Vagina (tissue), 2 donors: ENCODE data around the gene CD6. TPM values are rescaled to one million over a fixed set of nuclear protein-coding genes. Genes with fewer than 3 reads are reported as not detected.

Source experiments
- DNase-seq, 2 donors: peaks; one replicate each; pipeline ENCODE4 v3.0.0-alpha.2; 2017; ENCODE audit errors: extremely low spot score in 2 of 2
- H3K27ac ChIP-seq: fragments of 200-600 bp; sonication (generic); one replicate; pipeline ENCODE4 v1.5.1; 2019
- H3K27me3 ChIP-seq: fragments of 200-600 bp; sonication (generic); one replicate; pipeline ENCODE4 v1.5.1; 2019
- H3K36me3 ChIP-seq, 2 donors: fragments of 200-600 bp; sonication (generic); one replicate each; pipeline ENCODE4 v1.5.1; 2017 to 2019
- H3K4me1 ChIP-seq: fragments of 200-600 bp; sonication (generic); one replicate; pipeline ENCODE4 v1.5.1; 2019
- H3K4me3 ChIP-seq, 2 donors: fragments of 200-600 bp; sonication (generic); 1 replicate in 1 of 2; 2 replicates in 1 of 2; pipeline ENCODE4 v1.5.1; 2016 to 2019
- H3K9me3 ChIP-seq: fragments of 200-600 bp; sonication (generic); one replicate; pipeline ENCODE4 v1.5.1; 2019
- CTCF ChIP-seq, 3 experiments: fragments of 450-650 bp in 2 of 3; fragments of 200-600 bp in 1 of 3; sonication (generic) in 1 of 3; IDR thresholded peaks; one replicate each; pipeline ENCODE4 v1.5.1; 2017 to 2019; ENCODE audit warnings: antibody characterized with exemption in 3 of 3, mild to moderate bottlenecking in 2 of 3, moderate library complexity in 2 of 3
- POLR2A ChIP-seq, 2 donors: fragments of 450-650 bp; IDR thresholded peaks; one replicate each; pipeline ENCODE4 v1.6.1; 2017; ENCODE audit warnings: antibody characterized with exemption in 2 of 2, mild to moderate bottlenecking in 2 of 2, moderate library complexity in 2 of 2
- POLR2AphosphoS5 ChIP-seq, 2 donors: sonication (generic); formaldehyde crosslinking; IDR thresholded peaks; one replicate each; pipeline ENCODE4 v1.9.0; 2017; ENCODE audit warnings: antibody characterized with exemption in 2 of 2, mild to moderate bottlenecking in 2 of 2, low read depth in 1 of 2; ENCODE audit not compliant: insufficient read depth in 1 of 2
- intact Hi-C: fragments of 100-400 bp; cut with DNase I; formaldehyde crosslinking; loops from one replicate; pipeline ENCODE4 v1.15.1; 2023
- total RNA-seq: library from RNA; depleted of rRNA; stranded (reverse); fragments of >200 nt; gene quantifications from one replicate; pipeline ENCODE4 v1.2.3, GENCODE V29; 2016

CD6 gene
- total RNA-seq: 3.9 TPM

GRCh38 chr11:60971520-60971919 is at the start of gene CD6:
Gene CD6, plus strand, starts transcription at chr11:60971680. Its CDS starts 186 bp downstream, at chr11:60971866.
- DNase-seq: no peak
- Histone ChIP-seq H3K36me3 (no peaks in the 10 kb centered on the region), H3K4me1 (no peaks in the 10 kb centered on the region), H3K4me3 (peak within 1 kb of the TSS; percentile 22 to 26), H3K9me3 (no peaks in the 10 kb centered on the region), H3K27ac (no peak within 1 kb of the TSS), H3K27me3 (no peaks in the 10 kb centered on the region)
- TF ChIP-seq POLR2AphosphoS5 (IDR thresholded peaks at IDR 0.05; ENCODE audit: insufficient read depth in 1 of 2, low read depth in 1 of 2) (no peak), CTCF (IDR thresholded peaks at IDR 0.05) (no peak), POLR2A (IDR thresholded peaks at IDR 0.05) (no peak)
- intact Hi-C loops: no loop called here

GRCh38 chr11:60921777-60922335 is 49.6 kb upstream of the CD6 start:
- TF ChIP-seq POLR2AphosphoS5 (IDR thresholded peaks at IDR 0.05; ENCODE audit: insufficient read depth in 1 of 2, low read depth in 1 of 2) (no peak), POLR2A (IDR thresholded peaks at IDR 0.05) (no peak), CTCF (IDR thresholded peaks at IDR 0.05) (no peak)
- Histone ChIP-seq H3K4me1 (peaks cover 49% of the 10 kb centered on the region), H3K36me3 (peaks cover 0 to 33% of the 10 kb centered on the region in 2 donors), H3K4me3 (no peak overlapping the region), H3K9me3 (no peaks in the 10 kb centered on the region), H3K27me3 (no peaks in the 10 kb centered on the region), H3K27ac (no peak overlapping the region)
- intact Hi-C loops: no loop called here
- no peak for DNase-seq

- H3K4me3 ChIP-seq: no peak overlapping the region
- H3K36me3 ChIP-seq: peaks cover 0 to 33% of the 10 kb centered on the region in 2 donors
- H3K27me3 ChIP-seq: no peaks in the 10 kb centered on the region
- TF ChIP-seq CTCF (IDR thresholded peaks at IDR 0.05): no peak
- no peak for TF ChIP-seq POLR2AphosphoS5 (IDR thresholded peaks at IDR 0.05; ENCODE audit: insufficient read depth in 1 of 2, low read depth in 1 of 2)
- no peak for DNase-seq
- intact Hi-C loops: no loop called here
- H3K4me1 ChIP-seq: peaks cover 44% of the 10 kb centered on the region
- no peak overlapping the region for H3K27ac ChIP-seq
- no peaks in the 10 kb centered on the region for H3K9me3 ChIP-seq
Measured at GRCh38 chr11:60922906-60923305, 48.6 kb upstream of the CD6 start.

DNA sequence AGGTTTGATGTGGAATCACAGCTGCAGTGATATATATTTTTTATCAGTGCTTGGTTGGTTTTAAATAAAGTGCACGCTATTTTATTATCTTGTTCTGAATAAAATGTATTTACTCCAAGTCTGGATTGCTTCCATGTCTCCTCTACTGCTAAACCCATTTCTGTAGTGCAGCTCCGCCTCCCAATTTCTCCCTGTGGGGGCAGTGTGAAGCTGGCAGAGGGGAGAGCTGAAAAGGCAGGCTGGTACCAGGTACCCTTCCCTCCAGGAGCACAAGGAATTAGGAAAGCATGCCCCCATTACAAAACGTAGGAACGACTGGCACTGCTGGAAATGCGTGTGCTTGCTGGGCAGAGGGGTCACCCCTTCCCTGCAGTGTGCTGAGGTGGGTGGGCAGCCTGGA is 48.2 kb upstream of the CD6 start:
- Histone ChIP-seq H3K27ac (no peak overlapping the region), H3K9me3 (no peaks in the 10 kb centered on the region), H3K27me3 (no peaks in the 10 kb centered on the region), H3K36me3 (peaks cover 0 to 33% of the 10 kb centered on the region in 2 donors), H3K4me1 (peaks cover 40% of the 10 kb centered on the region), H3K4me3 (no peak overlapping the region)
- no peak for TF ChIP-seq POLR2AphosphoS5 (IDR thresholded peaks at IDR 0.05; ENCODE audit: insufficient read depth in 1 of 2, low read depth in 1 of 2)
- TF ChIP-seq CTCF (IDR thresholded peaks at IDR 0.05): no peak
- TF ChIP-seq POLR2A (IDR thresholded peaks at IDR 0.05): no peak
- DNase-seq: no peak
- intact Hi-C loops: no loop called here

DNA sequence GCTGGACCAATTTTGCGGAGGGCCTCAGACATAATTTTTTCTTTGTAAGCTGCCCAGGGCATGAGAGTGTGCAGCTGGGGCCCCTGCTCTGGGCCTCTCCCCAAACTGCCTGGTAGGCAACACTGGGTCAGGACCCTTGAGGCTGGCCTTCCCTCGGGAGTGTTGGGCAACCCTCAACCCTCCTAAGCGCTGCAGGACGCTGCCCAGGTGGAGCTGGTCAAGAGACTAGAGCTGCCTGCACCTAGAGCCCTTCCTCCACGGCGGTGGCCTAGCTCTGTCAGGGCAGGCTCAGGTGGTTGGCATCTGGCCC is 47.7 kb upstream of the CD6 start:
- Histone ChIP-seq H3K4me3 (peak overlapping the region; percentile 60 to 70), H3K27ac (no peak overlapping the region), H3K4me1 (peaks cover 35% of the 10 kb centered on the region), H3K27me3 (no peaks in the 10 kb centered on the region), H3K36me3 (peaks cover 0 to 33% of the 10 kb centered on the region in 2 donors), H3K9me3 (no peaks in the 10 kb centered on the region)
- DNase-seq: no peak
- intact Hi-C loops: no loop called here
- TF ChIP-seq POLR2AphosphoS5 (IDR thresholded peaks at IDR 0.05; ENCODE audit: insufficient read depth in 1 of 2, low read depth in 1 of 2) (no peak), CTCF (IDR thresholded peaks at IDR 0.05) (no peak), POLR2A (IDR thresholded peaks at IDR 0.05) (no peak)
